ENCODE results near the gene GDNF.

Gene GDNF

DNA sequence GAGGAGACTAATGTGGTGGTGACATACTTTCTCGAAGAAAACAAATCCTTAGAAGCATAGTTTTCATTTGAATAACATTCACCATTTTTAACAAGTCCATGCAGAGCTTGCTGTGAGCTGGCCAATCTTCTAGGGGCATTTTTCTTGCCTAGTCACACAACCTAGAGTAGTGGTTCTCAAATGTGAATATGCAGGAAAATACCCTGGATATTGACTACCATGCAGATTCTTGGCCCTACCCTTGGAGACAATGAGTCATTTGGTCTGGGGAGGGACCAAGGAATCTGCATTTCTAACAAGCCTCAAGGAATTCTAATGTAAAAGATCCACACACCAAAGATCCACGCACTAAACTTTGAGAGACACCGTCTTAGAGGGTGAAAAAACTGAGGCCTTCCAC lies 23.5 kb downstream of the GDNF start:
- Histone ChIP-seq H3K27ac (ENCODE audit: extremely low read depth, low read depth, low read length) (no peak overlapping the region), H3K9me3 (ENCODE audit: control insufficient read depth, insufficient read depth, low read depth, low read length) (no peaks in the 10 kb centered on the region), H3K4me3 (ENCODE audit: low read depth, low read length) (no peak overlapping the region), H3K4me1 (ENCODE audit: control insufficient read depth, insufficient read depth, low read length) (0 out of 2 replicates have a peak, but pooled peaks cover 8% of the 10 kb centered on the region), H3K36me3 (ENCODE audit: control insufficient read depth in 2 of 2, insufficient read depth in 1 of 2, low read length in 2 of 2) (peaks cover 0 to 22% of the 10 kb centered on the region in 2 experiments; a peak in 2 of 3 replicates)
- TF ChIP-seq ZSCAN16 (tag by site-specific recombination; IDR thresholded peaks at IDR 0.05) (no peak), ZNF621 (tag by site-specific recombination; IDR thresholded peaks at IDR 0.05) (no peak), ZNF776 (tag by site-specific recombination; IDR thresholded peaks at IDR 0.05; ENCODE audit: borderline replicate concordance) (no peak), ZNF623 (tag by site-specific recombination; IDR thresholded peaks at IDR 0.05) (no peak), OSR2 (tag by site-specific recombination; IDR thresholded peaks at IDR 0.05) (no peak), BCL11B (tag by site-specific recombination; IDR thresholded peaks at IDR 0.05; ENCODE audit: low read depth) (no peak), PRDM1 (tag by site-specific recombination; IDR thresholded peaks at IDR 0.05) (no peak), BCL11A (tag by site-specific recombination; IDR thresholded peaks at IDR 0.05; ENCODE audit: low read depth) (no peak)
- TF ChIP-seq, protein P1, sequence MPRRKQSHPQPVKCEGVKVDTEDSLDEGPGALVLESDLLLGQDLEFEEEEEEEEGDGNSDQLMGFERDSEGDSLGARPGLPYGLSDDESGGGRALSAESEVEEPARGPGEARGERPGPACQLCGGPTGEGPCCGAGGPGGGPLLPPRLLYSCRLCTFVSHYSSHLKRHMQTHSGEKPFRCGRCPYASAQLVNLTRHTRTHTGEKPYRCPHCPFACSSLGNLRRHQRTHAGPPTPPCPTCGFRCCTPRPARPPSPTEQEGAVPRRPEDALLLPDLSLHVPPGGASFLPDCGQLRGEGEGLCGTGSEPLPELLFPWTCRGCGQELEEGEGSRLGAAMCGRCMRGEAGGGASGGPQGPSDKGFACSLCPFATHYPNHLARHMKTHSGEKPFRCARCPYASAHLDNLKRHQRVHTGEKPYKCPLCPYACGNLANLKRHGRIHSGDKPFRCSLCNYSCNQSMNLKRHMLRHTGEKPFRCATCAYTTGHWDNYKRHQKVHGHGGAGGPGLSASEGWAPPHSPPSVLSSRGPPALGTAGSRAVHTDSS (tag by site-specific recombination; IDR thresholded peaks at IDR 0.05) = no peak
- TF ChIP-seq, protein P2, sequence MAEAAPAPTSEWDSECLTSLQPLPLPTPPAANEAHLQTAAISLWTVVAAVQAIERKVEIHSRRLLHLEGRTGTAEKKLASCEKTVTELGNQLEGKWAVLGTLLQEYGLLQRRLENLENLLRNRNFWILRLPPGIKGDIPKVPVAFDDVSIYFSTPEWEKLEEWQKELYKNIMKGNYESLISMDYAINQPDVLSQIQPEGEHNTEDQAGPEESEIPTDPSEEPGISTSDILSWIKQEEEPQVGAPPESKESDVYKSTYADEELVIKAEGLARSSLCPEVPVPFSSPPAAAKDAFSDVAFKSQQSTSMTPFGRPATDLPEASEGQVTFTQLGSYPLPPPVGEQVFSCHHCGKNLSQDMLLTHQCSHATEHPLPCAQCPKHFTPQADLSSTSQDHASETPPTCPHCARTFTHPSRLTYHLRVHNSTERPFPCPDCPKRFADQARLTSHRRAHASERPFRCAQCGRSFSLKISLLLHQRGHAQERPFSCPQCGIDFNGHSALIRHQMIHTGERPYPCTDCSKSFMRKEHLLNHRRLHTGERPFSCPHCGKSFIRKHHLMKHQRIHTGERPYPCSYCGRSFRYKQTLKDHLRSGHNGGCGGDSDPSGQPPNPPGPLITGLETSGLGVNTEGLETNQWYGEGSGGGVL (tag by site-specific recombination; IDR thresholded peaks at IDR 0.05) = no peak
- TF ChIP-seq, protein P3, sequence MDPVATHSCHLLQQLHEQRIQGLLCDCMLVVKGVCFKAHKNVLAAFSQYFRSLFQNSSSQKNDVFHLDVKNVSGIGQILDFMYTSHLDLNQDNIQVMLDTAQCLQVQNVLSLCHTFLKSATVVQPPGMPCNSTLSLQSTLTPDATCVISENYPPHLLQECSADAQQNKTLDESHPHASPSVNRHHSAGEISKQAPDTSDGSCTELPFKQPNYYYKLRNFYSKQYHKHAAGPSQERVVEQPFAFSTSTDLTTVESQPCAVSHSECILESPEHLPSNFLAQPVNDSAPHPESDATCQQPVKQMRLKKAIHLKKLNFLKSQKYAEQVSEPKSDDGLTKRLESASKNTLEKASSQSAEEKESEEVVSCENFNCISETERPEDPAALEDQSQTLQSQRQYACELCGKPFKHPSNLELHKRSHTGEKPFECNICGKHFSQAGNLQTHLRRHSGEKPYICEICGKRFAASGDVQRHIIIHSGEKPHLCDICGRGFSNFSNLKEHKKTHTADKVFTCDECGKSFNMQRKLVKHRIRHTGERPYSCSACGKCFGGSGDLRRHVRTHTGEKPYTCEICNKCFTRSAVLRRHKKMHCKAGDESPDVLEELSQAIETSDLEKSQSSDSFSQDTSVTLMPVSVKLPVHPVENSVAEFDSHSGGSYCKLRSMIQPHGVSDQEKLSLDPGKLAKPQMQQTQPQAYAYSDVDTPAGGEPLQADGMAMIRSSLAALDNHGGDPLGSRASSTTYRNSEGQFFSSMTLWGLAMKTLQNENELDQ (tag by site-specific recombination; IDR thresholded peaks at IDR 0.05; ENCODE audit: low read depth) = no peak
- POLR2A ChIA-PET = no interaction called here
- CTCF ChIA-PET = interaction anchor here (0.6 to 1.1 kb wide), 2 partner anchors 67 to 93 kb away, joined by 3 to 4 read pairs; no protein-coding TSS in a partner anchor

DNA sequence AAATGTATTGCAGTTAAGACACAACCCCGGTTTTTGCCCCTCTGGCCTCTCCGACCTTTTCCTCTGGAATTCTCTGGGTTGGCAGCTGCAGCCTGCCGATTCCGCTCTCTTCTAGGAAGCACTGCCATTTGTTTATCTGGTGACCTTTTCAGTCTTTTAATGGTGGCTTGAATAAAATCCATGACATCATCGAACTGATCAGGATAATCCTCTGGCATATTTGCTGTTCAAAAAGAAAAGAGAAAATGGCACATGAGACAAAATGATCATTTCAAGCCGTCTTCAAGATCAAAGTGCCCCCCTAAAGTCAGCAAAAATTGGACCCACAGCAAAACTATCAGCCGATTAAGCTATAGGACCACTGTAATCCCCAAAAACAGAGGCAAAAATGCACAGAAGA lies 23.9 kb downstream of the GDNF start:
- Histone ChIP-seq H3K27ac (ENCODE audit: extremely low read depth, low read depth, low read length) (no peak overlapping the region), H3K4me1 (ENCODE audit: control insufficient read depth, insufficient read depth, low read length) (0 out of 2 replicates have a peak, but pooled peaks cover 8% of the 10 kb centered on the region), H3K4me3 (ENCODE audit: low read depth, low read length) (no peak overlapping the region), H3K36me3 (ENCODE audit: control insufficient read depth in 2 of 2, insufficient read depth in 1 of 2, low read length in 2 of 2) (peaks cover 0 to 22% of the 10 kb centered on the region in 2 experiments; a peak in 2 of 3 replicates), H3K9me3 (ENCODE audit: control insufficient read depth, insufficient read depth, low read depth, low read length) (no peaks in the 10 kb centered on the region)
- ChIA-PET POLR2A (no interaction called here), CTCF (interaction anchor here (1.1 to 1.2 kb wide), 2 partner anchors 8 to 93 kb away, joined by 4 to 5 read pairs; no protein-coding TSS in a partner anchor)
- TF ChIP-seq ZNF521 (tag by site-specific recombination; IDR thresholded peaks at IDR 0.05) (no peak), ZNF791 (tag by site-specific recombination; IDR thresholded peaks at IDR 0.05) (no peak), ZNF433 (tag by site-specific recombination; IDR thresholded peaks at IDR 0.05; ENCODE audit: low read depth) (no peak), ZNF529 (tag by site-specific recombination; IDR thresholded peaks at IDR 0.05; ENCODE audit: insufficient replicate concordance) (no peak), ZNF792 (tag by site-specific recombination; IDR thresholded peaks at IDR 0.05) (no peak)
- TF ChIP-seq, protein P4, sequence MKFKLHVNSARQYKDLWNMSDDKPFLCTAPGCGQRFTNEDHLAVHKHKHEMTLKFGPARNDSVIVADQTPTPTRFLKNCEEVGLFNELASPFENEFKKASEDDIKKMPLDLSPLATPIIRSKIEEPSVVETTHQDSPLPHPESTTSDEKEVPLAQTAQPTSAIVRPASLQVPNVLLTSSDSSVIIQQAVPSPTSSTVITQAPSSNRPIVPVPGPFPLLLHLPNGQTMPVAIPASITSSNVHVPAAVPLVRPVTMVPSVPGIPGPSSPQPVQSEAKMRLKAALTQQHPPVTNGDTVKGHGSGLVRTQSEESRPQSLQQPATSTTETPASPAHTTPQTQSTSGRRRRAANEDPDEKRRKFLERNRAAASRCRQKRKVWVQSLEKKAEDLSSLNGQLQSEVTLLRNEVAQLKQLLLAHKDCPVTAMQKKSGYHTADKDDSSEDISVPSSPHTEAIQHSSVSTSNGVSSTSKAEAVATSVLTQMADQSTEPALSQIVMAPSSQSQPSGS (tag by site-specific recombination; IDR thresholded peaks at IDR 0.05; ENCODE audit: low read depth) = peak; percentile 87

Data from HEK293 (cell line).